GM12878 (cell line): ENCODE measurements around the gene IFNL3. TPM values are rescaled to one million over a fixed set of nuclear protein-coding genes. Genes with fewer than 3 reads are reported as not detected.

Experiments used
- ATAC-seq: fragments of 200-7000 bp; cut with Tn5 transposase; 3 replicates; pipeline ENCODE4 v1.9.1; 2020; ENCODE audit warnings: mild to moderate bottlenecking, moderate library complexity
- BruUV-seq: library from RNA; stranded (reverse); fragments of 400-500 nt; replicated peaks from 2 replicates; lab custom pipeline; 2021; lab: Mats Ljungman, UMichigan
- CTCF ChIA-PET: fragments of 300-600 bp; sonication (Branson Sonifier 250); formaldehyde crosslinking; extraction: SDS; loops from one replicate; lab custom pipeline; 2021; ENCODE audit warnings: inconsistent platforms; lab: Yijun Ruan, JAX
- POLR2A ChIA-PET: fragments of 350-600 bp; formaldehyde crosslinking; extraction: SDS; loops from one replicate; lab custom pipeline; 2021; ENCODE audit warnings: inconsistent platforms; lab: Charles Lee
- RAD21 ChIA-PET: fragments of 300-600 bp; sonication (Branson Sonifier 250); formaldehyde crosslinking; loops from one replicate; lab custom pipeline; 2023; ENCODE audit warnings: antibody characterized with exemption; ENCODE audit not compliant: unreplicated experiment; lab: Charles Lee
- SMC1A ChIA-PET: fragments of 300-600 bp; sonication (Branson Sonifier 250); formaldehyde crosslinking; loops from one replicate; lab custom pipeline; 2023; ENCODE audit not compliant: unreplicated experiment, uncharacterized antibody; lab: Charles Lee
- DNase-seq: peaks from one replicate; pipeline ENCODE4 v3.0.0-alpha.2; 2011; ENCODE audit warnings: low read depth, low spot score
- FAIRE-seq: peaks from 3 replicates; lab custom pipeline; 2011; peaks lifted over from hg19 to GRCh38; lab: Jason Lieb, UNC
- H2AFZ ChIP-seq: 2 replicates; pipeline ENCODE4 v1.6.0; 2011; ENCODE audit warnings: low read depth, low read length, control low read depth; ENCODE audit not compliant: control insufficient read depth
- H3K27ac ChIP-seq: 2 replicates; pipeline ENCODE4 v1.5.1; 2011; ENCODE audit warnings: control low read depth; ENCODE audit not compliant: control insufficient read depth, insufficient read depth
- H3K27me3 ChIP-seq, 2 experiments: replicated peaks in 1 of 2; 2 replicates each; pipeline versions ENCODE4 v1.6.0 to v1.6.1; 2011; ENCODE audit warnings: low read length in 1 of 2; ENCODE audit not compliant: control insufficient read depth in 2 of 2, insufficient read depth in 2 of 2
- H3K36me3 ChIP-seq, 2 experiments: 2 replicates each; pipeline ENCODE4 v1.5.1; 2011; ENCODE audit warnings: low read length in 1 of 2; ENCODE audit not compliant: control insufficient read depth in 2 of 2, insufficient read depth in 2 of 2
- H3K4me1 ChIP-seq: 2 replicates; pipeline ENCODE4 v1.6.1; 2011; ENCODE audit warnings: mild to moderate bottlenecking, low read length, moderate library complexity, mixed read lengths; ENCODE audit not compliant: control insufficient read depth, insufficient read depth
- H3K4me2 ChIP-seq: 2 replicates; pipeline ENCODE4 v1.6.0; 2011; ENCODE audit warnings: control low read depth; ENCODE audit not compliant: control insufficient read depth, insufficient read depth
- H3K4me3 ChIP-seq: fragments of 200-600 bp; sonication (generic); 2 replicates; pipeline ENCODE4 v1.5.1; 2016
- H3K79me2 ChIP-seq: 2 replicates; pipeline ENCODE4 v1.6.0; 2011; ENCODE audit warnings: low read length; ENCODE audit not compliant: control insufficient read depth, insufficient read depth
- H3K9ac ChIP-seq: 2 replicates; pipeline ENCODE4 v1.8.0; 2011; ENCODE audit warnings: low read length, control low read depth, mixed read lengths; ENCODE audit not compliant: control insufficient read depth, insufficient read depth
- H3K9me3 ChIP-seq: replicated peaks from 3 replicates; pipeline ENCODE4 v1.5.1; 2011; ENCODE audit warnings: mild to moderate bottlenecking, low read length; ENCODE audit not compliant: control insufficient read depth, insufficient read depth
- H4K20me1 ChIP-seq: 2 replicates; pipeline ENCODE4 v1.6.0; 2011; ENCODE audit not compliant: control insufficient read depth, insufficient read depth
- ATF7 ChIP-seq: fragments of 450-650 bp; IDR thresholded peaks from 2 replicates; pipeline ENCODE4 v1.6.1; 2016; ENCODE audit warnings: low read depth, mild to moderate bottlenecking
- CHD4 ChIP-seq: fragments of 200-600 bp; sonication (generic); IDR thresholded peaks from 2 replicates; pipeline ENCODE4 v1.6.1; 2016; ENCODE audit warnings: mild to moderate bottlenecking
- DPF2 ChIP-seq: fragments of 450-650 bp; IDR thresholded peaks from 2 replicates; pipeline ENCODE4 v1.6.1; 2017; ENCODE audit warnings: mild to moderate bottlenecking
- FOS ChIP-seq: IDR thresholded peaks from 3 replicates; pipeline ENCODE4 v1.6.1; 2011; ENCODE audit warnings: borderline replicate concordance; ENCODE audit not compliant: insufficient read length; ENCODE audit errors: extremely low read depth
- LARP7 ChIP-seq: fragments of 450-650 bp; IDR thresholded peaks from 2 replicates; pipeline ENCODE4 v1.6.1; 2017; ENCODE audit warnings: mild to moderate bottlenecking
- MEF2A ChIP-seq: IDR thresholded peaks from 2 replicates; pipeline ENCODE4 v1.6.1; 2011; ENCODE audit warnings: low read depth, mild to moderate bottlenecking, low read length, moderate library complexity; ENCODE audit not compliant: insufficient read depth
- MTA2 ChIP-seq: fragments of 450-650 bp; IDR thresholded peaks from 2 replicates; pipeline ENCODE4 v1.6.1; 2016; ENCODE audit warnings: low read depth, mild to moderate bottlenecking, moderate library complexity
- MXI1 ChIP-seq: fragments of 150-350 bp; IDR thresholded peaks from 2 replicates; pipeline ENCODE4 v1.6.1; 2011; ENCODE audit warnings: low read depth, mild to moderate bottlenecking, inconsistent platforms, low read length, improper control_type of control experiment
- MYB ChIP-seq: fragments of 150-350 bp; IDR thresholded peaks from 2 replicates; pipeline ENCODE4 v1.6.1; 2014; ENCODE audit warnings: mild to moderate bottlenecking, low read depth, low read length, borderline replicate concordance
- NFIC ChIP-seq: IDR thresholded peaks from 2 replicates; pipeline ENCODE4 v1.6.1; 2012; ENCODE audit warnings: low read depth, mild to moderate bottlenecking, inconsistent platforms, low read length, moderate library complexity
- NFYA ChIP-seq: IDR thresholded peaks from 2 replicates; pipeline ENCODE4 v1.6.1; 2011; ENCODE audit warnings: low read depth, mild to moderate bottlenecking, low read length, improper control_type of control experiment, borderline replicate concordance
- NR2F1 ChIP-seq: fragments of 450-650 bp; conservative IDR thresholded peaks from 2 replicates; pipeline ENCODE4 v1.6.1; 2017; ENCODE audit warnings: mild to moderate bottlenecking
- PML ChIP-seq: IDR thresholded peaks from 2 replicates; pipeline ENCODE4 v1.6.1; 2012; ENCODE audit warnings: low read length, inconsistent platforms
- STAT1 ChIP-seq: fragments of 450-650 bp; conservative IDR thresholded peaks from 2 replicates; pipeline ENCODE4 v1.6.1; 2014; ENCODE audit warnings: antibody characterized with exemption, mild to moderate bottlenecking
- TCF3 ChIP-seq: IDR thresholded peaks from 2 replicates; pipeline ENCODE4 v1.6.1; 2012; ENCODE audit warnings: low read depth, mild to moderate bottlenecking, low read length, borderline replicate concordance; ENCODE audit not compliant: insufficient read depth
- ZNF274 ChIP-seq: IDR thresholded peaks from one replicate; pipeline ENCODE4 v1.8.0; 2011; ENCODE audit not compliant: insufficient read length, insufficient read depth
- WGBS: methylation state at CpG from one replicate; pipeline ENCODE4 v1.1.6; 2016; ENCODE audit warnings: low lambda C conversion rate; ENCODE audit not compliant: insufficient replicate concordance, insufficient coverage; ENCODE audit errors: missing lambda C conversion rate; 5-methylcytosine and 5-hydroxymethylcytosine counted together
- in situ Hi-C: fragments of 300-500 bp; cut with MboI; formaldehyde crosslinking; loops from 9 replicates; pipeline ENCODE4 v1.14.3; 2018; ENCODE audit warnings: mixed read lengths
- intact Hi-C: fragments of 100-400 bp; cut with micrococcal nuclease; formaldehyde crosslinking; loops from one replicate; pipeline ENCODE4 v1.14.2; 2022; ENCODE audit not compliant: unreplicated experiment
- polyA plus RNA-seq, 11 experiments: library from polyadenylated mRNA; depleted of rRNA in 4 of 11; unstranded in 6 of 11; stranded (reverse) in 5 of 11; fragments of >200 nt; fragmentation: Nextera tagmentation in 4 of 11; fragmentation: Illumina TruSeq in 1 of 11; extraction: Ambion mirVana in 4 of 11; extraction: Trizol in 1 of 11; gene quantifications; 1 replicate in 1 of 11; 2 replicates in 10 of 11; pipeline versions ENCODE4 v1.2.1 to v1.2.3, GENCODE V29; 2011 to 2016; ENCODE audit warnings: inconsistent platforms in 2 of 11, missing spikeins in 2 of 11, low read depth in 1 of 11
- total RNA-seq, 4 experiments: library from RNA; depleted of rRNA in 3 of 4; stranded (reverse); fragments of >200 nt in 3 of 4; fragmentation: Illumina TruSeq in 1 of 4; extraction: Trizol in 1 of 4; gene quantifications; 2 replicates each; pipeline versions ENCODE4 v1.2.1 to v1.2.3, GENCODE V29; 2013 to 2021
- TF ChIP-seq, protein P1 (sequence below): fragments of 450-650 bp; IDR thresholded peaks from 2 replicates; pipeline ENCODE4 v1.6.1; 2017; ENCODE audit warnings: mild to moderate bottlenecking, moderate library complexity
- TF ChIP-seq, protein P2 (sequence below): fragments of 450-650 bp; formaldehyde crosslinking; IDR thresholded peaks from 2 replicates; pipeline ENCODE4 v1.4.0; 2022; ENCODE audit warnings: mild to moderate bottlenecking, moderate library complexity
- TF ChIP-seq, protein P3 (sequence below): fragments of 150-350 bp; IDR thresholded peaks from 2 replicates; pipeline ENCODE4 v1.6.1; 2014; ENCODE audit warnings: mild to moderate bottlenecking, low read depth, low read length

IFNL3 gene
- total and polyA plus RNA-seq, 10 of the 15 experiments (the other 5 are each of a cell fraction or from before 2014, with no cell fraction given): not detected

DNA sequence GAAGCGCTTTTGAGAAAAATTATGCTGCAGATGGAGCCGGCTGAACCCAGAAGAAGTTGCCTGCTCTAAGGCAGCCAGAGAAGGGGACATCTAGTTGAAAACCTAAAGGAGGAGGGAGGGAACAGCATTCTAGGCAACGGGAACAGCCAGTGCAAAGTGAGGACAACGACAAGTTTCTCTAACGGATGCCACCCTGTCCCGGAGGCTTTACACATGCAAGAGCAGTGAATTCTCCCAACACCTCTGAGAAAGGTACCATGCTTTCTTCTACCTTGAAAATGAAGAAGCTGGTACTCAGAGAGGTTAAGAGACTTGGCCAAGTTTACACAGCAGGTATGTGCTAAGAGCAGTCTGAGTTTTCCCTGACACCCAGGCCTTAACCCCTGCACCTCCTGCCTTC is 5.9 kb downstream of the IFNL3 start:
- Histone ChIP-seq H3K4me3 (no peak overlapping the region), H3K4me2 (no peak overlapping the region), H4K20me1 (no peaks in the 10 kb centered on the region), H3K4me1 (peaks cover 7% of the 10 kb centered on the region), H3K9me3 (no peaks in the 10 kb centered on the region), H2AFZ (no peak overlapping the region), H3K36me3 (no peaks in the 10 kb centered on the region), H3K9ac (no peak overlapping the region), H3K79me2 (no peaks in the 10 kb centered on the region), H3K27me3 (no peaks in the 10 kb centered on the region), H3K27ac (no peak overlapping the region)
- ChIA-PET CTCF (no interaction called here), POLR2A (no interaction called here), RAD21 (no interaction called here), SMC1A (no interaction called here)
- ATAC-seq (no peak), DNase-seq (no peak), FAIRE-seq (no peak)
- intact Hi-C loops (no loop called here), in situ Hi-C loops (no loop called here)
- no TSS peak for BruUV-seq
- WGBS: 89% methylated on average over 6 of the region's 6 CpGs
- TF ChIP-seq ZNF274: no peak
- TF ChIP-seq, protein P1, sequence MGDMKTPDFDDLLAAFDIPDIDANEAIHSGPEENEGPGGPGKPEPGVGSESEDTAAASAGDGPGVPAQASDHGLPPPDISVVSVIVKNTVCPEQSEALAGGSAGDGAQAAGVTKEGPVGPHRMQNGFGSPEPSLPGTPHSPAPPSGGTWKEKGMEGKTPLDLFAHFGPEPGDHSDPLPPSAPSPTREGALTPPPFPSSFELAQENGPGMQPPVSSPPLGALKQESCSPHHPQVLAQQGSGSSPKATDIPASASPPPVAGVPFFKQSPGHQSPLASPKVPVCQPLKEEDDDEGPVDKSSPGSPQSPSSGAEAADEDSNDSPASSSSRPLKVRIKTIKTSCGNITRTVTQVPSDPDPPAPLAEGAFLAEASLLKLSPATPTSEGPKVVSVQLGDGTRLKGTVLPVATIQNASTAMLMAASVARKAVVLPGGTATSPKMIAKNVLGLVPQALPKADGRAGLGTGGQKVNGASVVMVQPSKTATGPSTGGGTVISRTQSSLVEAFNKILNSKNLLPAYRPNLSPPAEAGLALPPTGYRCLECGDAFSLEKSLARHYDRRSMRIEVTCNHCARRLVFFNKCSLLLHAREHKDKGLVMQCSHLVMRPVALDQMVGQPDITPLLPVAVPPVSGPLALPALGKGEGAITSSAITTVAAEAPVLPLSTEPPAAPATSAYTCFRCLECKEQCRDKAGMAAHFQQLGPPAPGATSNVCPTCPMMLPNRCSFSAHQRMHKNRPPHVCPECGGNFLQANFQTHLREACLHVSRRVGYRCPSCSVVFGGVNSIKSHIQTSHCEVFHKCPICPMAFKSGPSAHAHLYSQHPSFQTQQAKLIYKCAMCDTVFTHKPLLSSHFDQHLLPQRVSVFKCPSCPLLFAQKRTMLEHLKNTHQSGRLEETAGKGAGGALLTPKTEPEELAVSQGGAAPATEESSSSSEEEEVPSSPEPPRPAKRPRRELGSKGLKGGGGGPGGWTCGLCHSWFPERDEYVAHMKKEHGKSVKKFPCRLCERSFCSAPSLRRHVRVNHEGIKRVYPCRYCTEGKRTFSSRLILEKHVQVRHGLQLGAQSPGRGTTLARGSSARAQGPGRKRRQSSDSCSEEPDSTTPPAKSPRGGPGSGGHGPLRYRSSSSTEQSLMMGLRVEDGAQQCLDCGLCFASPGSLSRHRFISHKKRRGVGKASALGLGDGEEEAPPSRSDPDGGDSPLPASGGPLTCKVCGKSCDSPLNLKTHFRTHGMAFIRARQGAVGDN: no peak
- TF ChIP-seq FOS: no peak
- no peak for TF ChIP-seq NFIC
- TF ChIP-seq DPF2: no peak
- no peak for TF ChIP-seq NFYA
- TF ChIP-seq NR2F1: no peak
- TF ChIP-seq, protein P2, sequence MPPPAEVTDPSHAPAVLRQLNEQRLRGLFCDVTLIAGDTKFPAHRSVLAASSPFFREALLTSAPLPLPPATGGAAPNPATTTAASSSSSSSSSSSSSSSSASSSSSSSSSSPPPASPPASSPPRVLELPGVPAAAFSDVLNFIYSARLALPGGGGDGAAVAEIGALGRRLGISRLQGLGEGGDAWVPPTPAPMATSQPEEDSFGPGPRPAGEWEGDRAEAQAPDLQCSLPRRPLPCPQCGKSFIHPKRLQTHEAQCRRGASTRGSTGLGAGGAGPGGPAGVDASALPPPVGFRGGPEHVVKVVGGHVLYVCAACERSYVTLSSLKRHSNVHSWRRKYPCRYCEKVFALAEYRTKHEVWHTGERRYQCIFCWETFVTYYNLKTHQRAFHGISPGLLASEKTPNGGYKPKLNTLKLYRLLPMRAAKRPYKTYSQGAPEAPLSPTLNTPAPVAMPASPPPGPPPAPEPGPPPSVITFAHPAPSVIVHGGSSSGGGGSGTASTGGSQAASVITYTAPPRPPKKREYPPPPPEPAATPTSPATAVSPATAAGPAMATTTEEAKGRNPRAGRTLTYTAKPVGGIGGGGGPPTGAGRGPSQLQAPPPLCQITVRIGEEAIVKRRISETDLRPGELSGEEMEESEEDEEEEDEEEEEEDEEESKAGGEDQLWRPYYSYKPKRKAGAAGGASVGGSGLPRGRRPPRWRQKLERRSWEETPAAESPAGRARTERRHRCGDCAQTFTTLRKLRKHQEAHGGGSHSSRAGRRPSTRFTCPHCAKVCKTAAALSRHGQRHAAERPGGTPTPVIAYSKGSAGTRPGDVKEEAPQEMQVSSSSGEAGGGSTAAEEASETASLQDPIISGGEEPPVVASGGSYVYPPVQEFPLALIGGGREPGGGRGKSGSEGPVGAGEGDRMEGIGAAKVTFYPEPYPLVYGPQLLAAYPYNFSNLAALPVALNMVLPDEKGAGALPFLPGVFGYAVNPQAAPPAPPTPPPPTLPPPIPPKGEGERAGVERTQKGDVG (CRISPR knock-in tag): no peak
- no peak for TF ChIP-seq MTA2
- no peak for TF ChIP-seq CHD4
- no peak for TF ChIP-seq TCF3
- no peak for TF ChIP-seq ATF7
- no peak for TF ChIP-seq STAT1
- TF ChIP-seq LARP7: no peak
- TF ChIP-seq, protein P3, sequence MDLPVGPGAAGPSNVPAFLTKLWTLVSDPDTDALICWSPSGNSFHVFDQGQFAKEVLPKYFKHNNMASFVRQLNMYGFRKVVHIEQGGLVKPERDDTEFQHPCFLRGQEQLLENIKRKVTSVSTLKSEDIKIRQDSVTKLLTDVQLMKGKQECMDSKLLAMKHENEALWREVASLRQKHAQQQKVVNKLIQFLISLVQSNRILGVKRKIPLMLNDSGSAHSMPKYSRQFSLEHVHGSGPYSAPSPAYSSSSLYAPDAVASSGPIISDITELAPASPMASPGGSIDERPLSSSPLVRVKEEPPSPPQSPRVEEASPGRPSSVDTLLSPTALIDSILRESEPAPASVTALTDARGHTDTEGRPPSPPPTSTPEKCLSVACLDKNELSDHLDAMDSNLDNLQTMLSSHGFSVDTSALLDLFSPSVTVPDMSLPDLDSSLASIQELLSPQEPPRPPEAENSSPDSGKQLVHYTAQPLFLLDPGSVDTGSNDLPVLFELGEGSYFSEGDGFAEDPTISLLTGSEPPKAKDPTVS: no peak
- no peak for TF ChIP-seq MXI1
- no peak for TF ChIP-seq MEF2A
- TF ChIP-seq PML: no peak
- no peak for TF ChIP-seq MYB
